Measurements from ENCODE around the gene MYEOV.

MYEOV gene

GRCh38 chr11:69265210-69265609 lies 28.7 kb upstream of the MYEOV start:
- in situ Hi-C loops (cut with MboI; ENCODE audit: low sequenced_read_pairs) = no loop called here

- in situ Hi-C loops (cut with MboI; ENCODE audit: low sequenced_read_pairs) = no loop called here
These were observed 27.9 kb upstream of the MYEOV start for GRCh38 chr11:69265911-69266510.

GRCh38 chr11:69267395-69267805 lies 26.6 kb upstream of the MYEOV start:
- in situ Hi-C loops (cut with MboI; ENCODE audit: low sequenced_read_pairs) = no loop called here

- in situ Hi-C loops (cut with MboI; ENCODE audit: low sequenced_read_pairs) = no loop called here
These were observed 25.0 kb upstream of the MYEOV start for GRCh38 chr11:69268911-69269310.

GRCh38 chr11:69269388-69269787 lies 24.6 kb upstream of the MYEOV start:
- in situ Hi-C loops (cut with MboI; ENCODE audit: low sequenced_read_pairs) = no loop called here

GRCh38 chr11:69269926-69270697 lies 23.8 kb upstream of the MYEOV start:
- in situ Hi-C loops (cut with MboI; ENCODE audit: low sequenced_read_pairs) = no loop called here

- in situ Hi-C loops (cut with MboI; ENCODE audit: low sequenced_read_pairs) = no loop called here
These were observed 23.0 kb upstream of the MYEOV start for GRCh38 chr11:69270941-69271340.

GRCh38 chr11:69272055-69272454 lies 21.9 kb upstream of the MYEOV start:
- in situ Hi-C loops (cut with MboI; ENCODE audit: low sequenced_read_pairs) = no loop called here

GRCh38 chr11:69272831-69273485 lies 21.0 kb upstream of the MYEOV start:
- in situ Hi-C loops (cut with MboI; ENCODE audit: low sequenced_read_pairs) = no loop called here

- in situ Hi-C loops (cut with MboI; ENCODE audit: low sequenced_read_pairs) = no loop called here
These were observed 20.4 kb upstream of the MYEOV start for GRCh38 chr11:69273571-69273970.

GRCh38 chr11:69274531-69275016 lies 19.4 kb upstream of the MYEOV start:
- in situ Hi-C loops (cut with MboI; ENCODE audit: low sequenced_read_pairs) = no loop called here

- in situ Hi-C loops (cut with MboI; ENCODE audit: low sequenced_read_pairs) = no loop called here
These were observed 18.8 kb upstream of the MYEOV start for GRCh38 chr11:69275178-69275577.

- in situ Hi-C loops (cut with MboI; ENCODE audit: low sequenced_read_pairs) = no loop called here
These were observed 17.8 kb upstream of the MYEOV start for GRCh38 chr11:69276165-69276564.

GRCh38 chr11:69277074-69277809 lies 16.7 kb upstream of the MYEOV start:
- in situ Hi-C loops (cut with MboI; ENCODE audit: low sequenced_read_pairs) = no loop called here

- in situ Hi-C loops (cut with MboI; ENCODE audit: low sequenced_read_pairs) = no loop called here
These were observed 15.7 kb upstream of the MYEOV start for GRCh38 chr11:69278091-69278867.

- in situ Hi-C loops (cut with MboI; ENCODE audit: low sequenced_read_pairs) = no loop called here
These were observed 13.5 kb upstream of the MYEOV start for GRCh38 chr11:69280451-69280850.

GRCh38 chr11:69280994-69281393 lies 13.0 kb upstream of the MYEOV start:
- in situ Hi-C loops (cut with MboI; ENCODE audit: low sequenced_read_pairs) = no loop called here

GRCh38 chr11:69283446-69283845 lies 10.5 kb upstream of the MYEOV start:
- in situ Hi-C loops (cut with MboI; ENCODE audit: low sequenced_read_pairs) = no loop called here

- in situ Hi-C loops (cut with MboI; ENCODE audit: low sequenced_read_pairs) = no loop called here
These were observed 9.9 kb upstream of the MYEOV start for GRCh38 chr11:69284081-69284511.

- in situ Hi-C loops (cut with MboI; ENCODE audit: low sequenced_read_pairs) = no loop called here
These were observed 8.9 kb upstream of the MYEOV start for GRCh38 chr11:69285091-69285490.
